Skin epidermis (tissue), 12 donors: ENCODE data around the gene SELENOI.
A peak's percentile ranks its signal among the peaks of the same experiment; 100 is the strongest.
"Not testable (repeated sequence)": the region's sequence is repeated elsewhere in the genome, so short reads cannot be mapped to it uniquely, and the experiment has no call there.

Source experiments
- H3K27ac ChIP-seq, 21 experiments: fragments of 200-600 bp; sonication (generic) in 11 of 21; one replicate each; pipeline ENCODE4 v1.5.0; 2020; ENCODE audit warnings: mild to moderate bottlenecking in 3 of 21, inconsistent platforms in 2 of 21, moderate library complexity in 2 of 21
- H3K4me3 ChIP-seq, 7 experiments: fragments of 200-600 bp; sonication (generic) in 2 of 7; one replicate each; pipeline ENCODE4 v1.5.0; 2020; ENCODE audit warnings: inconsistent platforms in 2 of 7, mild to moderate bottlenecking in 2 of 7, moderate library complexity in 1 of 7

SELENOI gene

DNA sequence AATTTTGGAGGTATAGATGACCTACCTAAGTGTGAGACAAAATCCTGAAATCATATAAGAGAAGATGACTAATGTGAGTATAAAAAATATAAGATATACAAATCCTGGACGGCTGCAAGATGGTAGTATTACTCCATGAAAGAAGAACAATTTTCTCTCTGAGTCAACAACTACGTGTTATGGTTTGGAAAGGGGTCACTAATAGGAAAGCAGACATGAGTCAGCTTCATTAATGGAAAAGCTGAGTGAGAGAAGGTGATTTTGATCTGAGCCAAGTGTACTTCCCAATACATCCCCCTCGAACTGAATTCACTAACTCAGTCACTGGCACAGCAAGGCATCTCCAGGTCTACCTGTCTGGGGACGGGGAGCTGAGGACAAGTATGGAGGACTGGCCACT, 20.1 kb upstream of the SELENOI start:
- H3K4me3 ChIP-seq, result no peak overlapping the region
- no peak overlapping the region for H3K27ac ChIP-seq

DNA sequence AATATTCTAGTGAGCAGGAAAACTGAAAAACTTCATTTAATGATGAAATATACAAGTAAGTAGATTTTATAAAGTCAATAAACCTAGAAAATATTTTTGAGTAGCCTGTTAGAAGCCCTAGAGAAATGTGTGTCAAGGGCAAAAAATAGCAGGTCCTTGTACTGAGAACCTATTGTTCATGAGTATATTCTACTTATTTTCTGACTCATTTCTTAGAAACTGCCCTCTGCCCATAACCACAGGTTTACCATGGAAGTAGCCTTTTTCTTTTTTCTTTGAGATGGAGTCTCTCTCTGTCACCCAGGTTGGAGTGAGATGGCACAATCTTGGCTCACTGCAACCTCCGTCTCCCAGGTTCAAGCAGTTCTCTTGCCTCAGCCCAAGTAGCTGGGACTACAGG, 19.4 kb upstream of the SELENOI start:
- no peak overlapping the region for H3K4me3 ChIP-seq
- no peak overlapping the region for H3K27ac ChIP-seq

DNA sequence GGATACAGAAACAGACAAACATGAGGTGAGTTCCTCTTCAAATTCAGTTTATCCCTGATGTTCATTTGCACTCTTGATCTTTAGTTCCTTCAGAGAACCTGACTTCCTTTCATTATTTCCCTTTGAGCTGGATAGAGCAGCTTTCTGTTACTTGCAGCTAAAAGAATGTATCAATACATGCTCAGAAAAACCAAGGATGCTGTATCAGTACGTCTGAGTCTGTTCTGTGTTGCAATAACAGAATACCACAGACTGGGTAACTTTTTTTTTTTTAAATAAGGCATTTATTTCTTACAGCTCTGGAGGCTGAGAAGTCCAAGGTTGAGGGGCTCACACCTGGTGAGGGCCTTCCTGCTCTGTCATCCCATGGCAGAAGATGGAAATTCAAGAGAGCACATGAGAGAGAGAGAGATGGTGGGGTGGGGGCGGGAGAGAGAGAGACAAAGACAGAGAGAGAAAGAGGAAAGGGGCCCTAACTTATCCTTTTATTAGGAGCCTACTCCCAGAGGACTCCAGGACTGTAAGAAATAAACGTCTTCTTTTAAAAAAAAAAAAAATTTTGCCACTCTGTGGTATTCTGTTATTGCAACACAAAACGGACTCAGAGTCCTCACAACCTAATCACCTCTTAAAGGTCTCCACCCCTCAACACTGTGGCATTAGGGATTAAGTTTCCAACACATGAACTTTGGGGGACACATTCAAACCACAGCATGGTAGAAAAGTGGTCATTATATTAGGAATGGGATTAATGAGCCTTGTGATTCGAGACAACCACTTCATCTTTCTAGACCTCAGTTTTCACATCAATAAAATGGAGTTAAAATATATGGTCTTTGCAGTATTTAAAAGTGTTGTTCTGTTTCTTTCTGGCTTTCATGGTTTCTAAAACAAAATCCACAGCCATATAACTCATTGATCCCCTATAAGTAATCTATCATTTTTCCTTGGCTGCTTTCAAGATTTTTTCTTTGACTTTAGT, 18.4 kb upstream of the SELENOI start:
- Histone ChIP-seq H3K4me3 (no peak overlapping the region), H3K27ac (no peak overlapping the region)

GRCh38 chr2:26329083-26329482, 16.9 kb upstream of the SELENOI start:
- H3K27ac ChIP-seq, H3K4me3 ChIP-seq: not testable (repeated sequence)

GRCh38 chr2:26330114-26330549, 15.8 kb upstream of the SELENOI start:
- Histone ChIP-seq H3K4me3 (no peak overlapping the region), H3K27ac (peak overlapping the region in 3 of 21 experiments; percentile 4 to 59 (median 14))

GRCh38 chr2:26330604-26331003, 15.3 kb upstream of the SELENOI start:
- H3K27ac ChIP-seq, result peak overlapping the region in 3 of 21 experiments; percentile 4 to 59 (median 14)
- H3K4me3 ChIP-seq, result no peak overlapping the region

GRCh38 chr2:26331321-26331720, 14.6 kb upstream of the SELENOI start:
- not testable (repeated sequence) for H3K4me3 ChIP-seq, H3K27ac ChIP-seq

GRCh38 chr2:26333293-26333692, 12.7 kb upstream of the SELENOI start:
- Histone ChIP-seq H3K27ac (no peak overlapping the region), H3K4me3 (no peak overlapping the region)

DNA sequence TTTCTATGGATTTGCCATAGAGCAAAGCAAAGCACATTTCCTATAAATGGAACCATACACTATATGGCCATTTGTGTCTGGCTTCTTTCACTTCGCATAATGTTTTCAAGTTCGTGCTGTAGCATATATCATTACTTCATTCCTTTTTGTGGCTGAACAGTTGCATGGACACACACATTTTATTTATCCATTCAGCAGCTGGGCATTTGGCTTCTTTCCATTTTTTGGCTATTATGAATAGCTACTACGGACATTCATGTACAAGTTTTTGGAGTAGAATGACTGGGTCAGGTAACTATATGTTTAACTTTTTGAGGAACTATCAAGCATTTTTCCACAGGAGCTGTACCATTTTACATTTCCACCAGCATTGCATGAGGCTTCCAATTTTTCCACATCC, 10.7 kb upstream of the SELENOI start:
- Histone ChIP-seq H3K4me3 (no peak overlapping the region), H3K27ac (no peak overlapping the region)

DNA sequence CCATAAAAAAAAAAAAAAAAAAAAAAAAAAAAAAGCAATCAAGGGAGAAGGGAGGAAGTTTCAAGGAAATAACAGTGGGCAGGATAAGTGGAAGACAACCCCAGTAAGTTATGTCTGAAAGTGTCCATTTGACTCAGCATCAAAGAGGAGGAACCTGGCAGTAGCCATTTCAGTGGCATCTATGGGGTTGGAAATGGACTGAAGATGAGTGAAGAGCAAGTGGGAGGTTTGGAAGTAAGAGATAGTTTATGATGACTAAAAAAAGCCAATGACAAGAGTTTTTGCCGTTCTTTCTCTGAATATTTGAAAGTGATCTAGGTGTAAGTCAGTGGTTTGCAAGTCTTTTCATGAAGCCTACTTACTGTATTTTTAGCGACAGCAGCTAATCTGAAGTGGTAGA, 9.2 kb upstream of the SELENOI start:
- H3K27ac ChIP-seq, result no peak overlapping the region
- H3K4me3 ChIP-seq, result no peak overlapping the region

DNA sequence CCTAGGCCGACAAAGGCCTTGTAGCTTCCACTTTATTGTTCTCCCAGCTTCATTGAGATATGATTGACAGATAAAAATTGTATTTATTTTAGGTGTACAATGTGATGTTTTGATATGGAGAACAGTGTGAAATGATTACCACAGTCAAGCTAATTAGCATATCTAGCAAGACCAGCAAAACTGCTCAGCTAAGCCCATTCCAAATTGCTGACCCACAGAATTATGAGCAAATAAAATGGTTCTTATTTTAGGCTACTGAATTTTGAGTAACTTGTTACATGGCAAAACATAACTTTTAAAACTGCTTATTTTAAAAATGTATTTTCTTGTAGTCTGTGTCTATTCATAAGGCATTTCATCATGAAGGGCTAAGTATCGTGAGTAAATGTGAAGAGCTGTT, 8.6 kb upstream of the SELENOI start:
- H3K27ac ChIP-seq, result no peak overlapping the region
- no peak overlapping the region for H3K4me3 ChIP-seq

DNA sequence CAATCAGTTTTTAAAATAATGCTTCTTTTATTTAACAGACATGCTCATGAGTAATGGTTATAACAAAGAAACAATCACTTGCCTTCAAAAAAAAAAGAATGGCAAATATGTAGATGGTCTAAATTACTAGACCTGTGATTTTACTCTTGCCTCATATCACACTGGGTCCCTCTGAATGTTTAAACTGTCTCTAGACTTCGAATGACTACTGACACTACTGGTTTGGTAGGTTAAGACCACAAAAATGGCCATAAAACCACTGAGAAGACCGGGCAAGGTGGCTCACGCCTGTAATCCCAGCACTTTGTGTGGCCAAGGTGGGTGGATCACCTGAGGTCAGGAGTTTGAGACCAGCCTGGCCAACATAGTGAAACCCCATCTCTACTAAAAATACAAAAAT, 5.1 kb upstream of the SELENOI start:
- H3K4me3 ChIP-seq, result no peak overlapping the region
- no peak overlapping the region for H3K27ac ChIP-seq

- peak overlapping the region; percentile 78 to 99 (median 97) for H3K4me3 ChIP-seq
- H3K27ac ChIP-seq, result peak overlapping the region in 20 of 21 experiments; percentile 71 to 96 (median 91)
Observed at GRCh38 chr2:26344581-26345282, 1.2 kb upstream of the SELENOI start.

GRCh38 chr2:26345283-26345544, 729 bp upstream of the SELENOI start:
- Histone ChIP-seq H3K4me3 (peak overlapping the region; percentile 78 to 99 (median 97)), H3K27ac (peak overlapping the region; percentile 63 to 96 (median 91))

GRCh38 chr2:26346454-26347053, 611 bp downstream of the SELENOI start, which contains the start of gene ADGRF3:
TSS of gene ADGRF3 (minus strand) at chr2:26346789. CDS start at chr2:26346234, 555 bp downstream.
- Histone ChIP-seq H3K27ac (peak within 1 kb of the TSS; percentile 43 to 96 (median 92)), H3K4me3 (peak within 1 kb of the TSS; percentile 78 to 99 (median 97))

- Histone ChIP-seq H3K4me3 (peak overlapping the region; percentile 78 to 99 (median 97)), H3K27ac (peak overlapping the region in 18 of 21 experiments; percentile 71 to 96 (median 92))
Observed at GRCh38 chr2:26347286-26347865, 1.4 kb downstream of the SELENOI start.

GRCh38 chr2:26349690-26350089, 3.7 kb downstream of the SELENOI start:
- Histone ChIP-seq H3K4me3 (no peak overlapping the region), H3K27ac (no peak overlapping the region)

DNA sequence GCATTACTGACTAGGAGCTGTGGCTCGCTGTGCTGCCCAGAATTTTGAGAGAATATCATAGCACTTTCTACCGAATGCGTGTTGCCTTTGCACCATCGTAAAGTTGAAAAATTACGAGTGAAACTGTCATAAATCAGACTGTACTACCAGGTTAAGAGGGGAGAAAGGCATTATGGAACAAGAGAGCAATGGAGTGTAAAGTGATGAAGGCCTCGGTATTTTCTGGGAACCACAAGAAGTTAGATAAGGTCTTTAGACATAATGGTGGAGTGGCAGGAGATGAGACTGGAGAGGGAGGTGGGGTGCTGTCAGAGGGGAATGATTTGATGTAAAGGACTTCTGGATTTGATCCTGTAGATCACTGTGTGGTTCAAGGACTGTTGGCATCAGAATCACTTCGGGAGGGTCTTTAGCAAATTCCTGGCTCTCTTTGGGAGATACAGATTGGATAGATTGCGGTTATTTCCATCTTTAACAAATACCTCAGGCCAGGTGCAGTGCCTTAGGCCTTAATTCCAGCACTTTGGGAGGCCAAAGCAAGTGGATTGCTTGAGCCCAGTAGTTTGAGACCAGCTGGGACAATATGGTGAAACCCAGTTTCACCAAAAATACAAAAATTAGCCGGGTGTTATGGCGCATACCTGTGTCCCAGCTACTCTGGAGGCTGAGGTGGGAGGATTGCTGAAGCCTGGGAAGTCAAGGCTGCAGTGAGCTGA, 5.6 kb downstream of the SELENOI start:
- H3K4me3 ChIP-seq, result no peak overlapping the region
- H3K27ac ChIP-seq, result peak overlapping the region in 1 of 21 experiments; percentile 17

GRCh38 chr2:26352892-26353291, 6.9 kb downstream of the SELENOI start:
- no peak overlapping the region for H3K27ac ChIP-seq

More at GRCh38 chr2:26352892-26353291, 6.9 kb downstream of the SELENOI start:
- H3K4me3 ChIP-seq, result no peak overlapping the region
